Brain microvascular endothelial cell (primary cell): ENCODE results near the gene PINK1.

Source experiments
- DNase-seq: peaks from one replicate; pipeline ENCODE4 v3.0.0-alpha.2; 2020
- H3K27ac ChIP-seq: fragments of 250-450 bp; sonication (Bioruptor Pico); 2 replicates; pipeline ENCODE4 v1.5.1; 2020; ENCODE audit warnings: mild to moderate bottlenecking, moderate library complexity
- H3K27me3 ChIP-seq: fragments of 250-450 bp; sonication (Bioruptor Pico); replicated peaks from 2 replicates; pipeline ENCODE4 v1.5.1; 2020; ENCODE audit warnings: mild to moderate bottlenecking
- H3K36me3 ChIP-seq: fragments of 250-450 bp; sonication (Bioruptor Pico); replicated peaks from 2 replicates; pipeline ENCODE4 v1.5.1; 2020; ENCODE audit warnings: mild to moderate bottlenecking
- H3K4me3 ChIP-seq: 2 replicates; pipeline ENCODE4 v1.5.1; 2011; ENCODE audit warnings: low read depth, mild to moderate bottlenecking, control low read depth, low read length, moderate library complexity
- in situ Hi-C: cut with HindIII; loops from 2 replicates; pipeline ENCODE4 v1.10.0; 2017; ENCODE audit warnings: low sequenced_read_pairs, low pct_ligation_motif_present
- TF ChIP-seq, protein P1 (sequence below): IDR thresholded peaks from 2 replicates; pipeline ENCODE4 v1.5.1; 2011; ENCODE audit warnings: low read depth, mild to moderate bottlenecking, moderate library complexity, low read length, control low read depth, inconsistent platforms; ENCODE audit errors: missing control alignments

Gene PINK1

GRCh38 chr1:20614131-20614579, 19.1 kb upstream of the PINK1 start:
- H3K4me3 ChIP-seq = no peak overlapping the region
- no peaks in the 10 kb centered on the region for H3K27me3 ChIP-seq
- in situ Hi-C loops = no loop called here
- no peak for DNase-seq
- no peaks in the 10 kb centered on the region for H3K36me3 ChIP-seq
- H3K27ac ChIP-seq = no peak overlapping the region
- TF ChIP-seq, protein P1, sequence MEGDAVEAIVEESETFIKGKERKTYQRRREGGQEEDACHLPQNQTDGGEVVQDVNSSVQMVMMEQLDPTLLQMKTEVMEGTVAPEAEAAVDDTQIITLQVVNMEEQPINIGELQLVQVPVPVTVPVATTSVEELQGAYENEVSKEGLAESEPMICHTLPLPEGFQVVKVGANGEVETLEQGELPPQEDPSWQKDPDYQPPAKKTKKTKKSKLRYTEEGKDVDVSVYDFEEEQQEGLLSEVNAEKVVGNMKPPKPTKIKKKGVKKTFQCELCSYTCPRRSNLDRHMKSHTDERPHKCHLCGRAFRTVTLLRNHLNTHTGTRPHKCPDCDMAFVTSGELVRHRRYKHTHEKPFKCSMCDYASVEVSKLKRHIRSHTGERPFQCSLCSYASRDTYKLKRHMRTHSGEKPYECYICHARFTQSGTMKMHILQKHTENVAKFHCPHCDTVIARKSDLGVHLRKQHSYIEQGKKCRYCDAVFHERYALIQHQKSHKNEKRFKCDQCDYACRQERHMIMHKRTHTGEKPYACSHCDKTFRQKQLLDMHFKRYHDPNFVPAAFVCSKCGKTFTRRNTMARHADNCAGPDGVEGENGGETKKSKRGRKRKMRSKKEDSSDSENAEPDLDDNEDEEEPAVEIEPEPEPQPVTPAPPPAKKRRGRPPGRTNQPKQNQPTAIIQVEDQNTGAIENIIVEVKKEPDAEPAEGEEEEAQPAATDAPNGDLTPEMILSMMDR = no peak

DNA sequence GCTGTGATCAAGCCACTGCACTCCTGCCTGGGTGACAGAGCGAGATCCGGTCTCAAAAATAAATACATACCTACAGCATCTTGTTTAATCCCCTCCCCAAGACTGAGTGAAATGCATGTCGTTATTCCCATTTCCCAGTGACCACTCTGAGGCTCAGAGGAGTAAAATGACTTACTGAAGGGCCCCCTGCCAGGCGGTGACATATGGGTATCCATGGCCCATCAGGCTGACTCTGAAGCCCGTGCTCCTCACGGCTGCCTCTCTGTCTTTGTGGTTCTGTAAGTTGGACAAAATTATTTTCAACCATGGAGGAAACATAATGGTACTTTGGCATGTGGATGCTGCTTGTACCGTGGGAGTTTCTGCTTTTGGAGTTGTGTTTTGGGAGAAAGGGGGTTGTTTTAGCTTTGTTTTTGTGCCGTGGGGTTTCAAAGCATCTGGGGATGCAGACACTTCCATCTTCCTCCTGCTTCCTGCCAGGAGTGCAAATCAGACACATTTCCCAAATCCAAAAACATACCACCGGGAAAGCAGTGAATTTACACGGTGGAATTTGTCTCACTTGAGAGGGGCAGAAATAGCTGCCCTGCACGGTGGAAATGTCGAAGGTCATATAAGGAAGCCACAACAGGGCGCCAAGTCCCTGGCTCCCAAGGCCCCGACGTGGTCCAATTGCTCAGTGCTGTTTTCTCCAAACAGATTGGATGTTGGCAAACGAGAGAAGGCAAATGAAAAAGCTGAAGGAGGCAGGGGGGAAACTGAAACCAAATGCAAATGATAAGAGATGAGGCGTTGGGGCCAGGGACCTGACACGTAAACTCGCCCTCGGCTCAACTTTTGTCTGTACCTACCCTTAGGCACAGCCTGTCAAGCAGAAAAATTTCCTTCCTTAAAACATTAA, 17.1 kb upstream of the PINK1 start:
- TF ChIP-seq, protein P1 = no peak
- H3K4me3 ChIP-seq = no peak overlapping the region
- no peaks in the 10 kb centered on the region for H3K36me3 ChIP-seq
- in situ Hi-C loops = no loop called here
- H3K27me3 ChIP-seq = no peaks in the 10 kb centered on the region
- no peak for DNase-seq
- H3K27ac ChIP-seq = no peak overlapping the region

DNA sequence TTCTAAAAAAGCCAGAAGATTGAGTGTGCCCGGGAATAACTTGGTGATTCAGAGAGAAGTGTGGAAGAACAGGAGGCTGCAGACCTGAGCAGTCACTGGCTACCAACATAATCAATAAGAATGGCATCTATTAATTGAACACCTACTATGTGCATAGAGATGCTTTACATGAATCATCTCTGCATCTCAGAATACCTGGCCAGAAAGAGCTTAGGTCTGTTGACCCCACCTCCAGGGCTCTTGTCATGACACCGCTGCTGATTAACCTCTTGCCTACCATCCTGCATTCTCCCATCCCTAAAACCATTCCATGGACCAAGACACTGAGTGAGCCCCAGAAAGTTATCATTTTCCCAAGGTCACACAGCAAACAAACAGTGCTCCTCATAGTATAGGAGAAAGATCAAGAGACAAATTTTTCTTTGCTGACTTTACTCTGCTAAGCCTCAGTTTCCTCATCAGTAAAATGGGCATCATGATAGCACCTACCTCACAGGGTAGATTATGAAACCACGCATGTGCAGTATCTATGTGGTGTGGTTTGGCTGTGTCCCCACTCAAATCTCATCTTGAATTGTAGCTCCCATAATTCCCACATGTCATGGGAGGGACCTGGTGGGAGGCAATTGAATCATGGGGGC, 16.3 kb upstream of the PINK1 start:
- no peak overlapping the region for H3K4me3 ChIP-seq
- in situ Hi-C loops = no loop called here

DNA sequence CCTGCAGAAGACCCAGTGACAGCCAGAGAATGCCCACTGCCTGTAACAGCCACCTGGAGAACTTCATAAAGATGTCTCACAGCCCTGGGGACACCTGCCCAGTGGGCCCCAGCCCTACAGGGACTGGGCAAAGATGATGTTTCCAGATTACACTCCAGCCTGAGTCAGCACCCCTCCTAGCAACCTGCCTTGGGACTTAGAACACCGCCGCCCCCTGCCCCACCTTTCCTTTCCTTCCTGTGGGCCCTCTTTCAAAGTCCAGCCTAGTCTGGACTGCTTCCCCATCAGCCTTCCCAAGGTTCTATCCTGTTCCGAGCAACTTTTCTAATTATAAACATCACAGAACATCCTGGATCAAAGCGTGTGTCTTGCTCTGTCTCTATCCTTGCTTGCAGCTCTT, 14.7 kb upstream of the PINK1 start:
- Histone ChIP-seq H3K4me3 (no peak overlapping the region), H3K27me3 (no peaks in the 10 kb centered on the region), H3K27ac (no peak overlapping the region), H3K36me3 (no peaks in the 10 kb centered on the region)
- no peak for DNase-seq
- in situ Hi-C loops = no loop called here
- TF ChIP-seq, protein P1 = no peak

More for the DNA sequence above, 16.3 kb upstream of the PINK1 start:
- no peak for DNase-seq
- TF ChIP-seq, protein P1 = no peak
- H3K36me3 ChIP-seq = no peaks in the 10 kb centered on the region
- no peak overlapping the region for H3K27ac ChIP-seq
- H3K27me3 ChIP-seq = no peaks in the 10 kb centered on the region

DNA sequence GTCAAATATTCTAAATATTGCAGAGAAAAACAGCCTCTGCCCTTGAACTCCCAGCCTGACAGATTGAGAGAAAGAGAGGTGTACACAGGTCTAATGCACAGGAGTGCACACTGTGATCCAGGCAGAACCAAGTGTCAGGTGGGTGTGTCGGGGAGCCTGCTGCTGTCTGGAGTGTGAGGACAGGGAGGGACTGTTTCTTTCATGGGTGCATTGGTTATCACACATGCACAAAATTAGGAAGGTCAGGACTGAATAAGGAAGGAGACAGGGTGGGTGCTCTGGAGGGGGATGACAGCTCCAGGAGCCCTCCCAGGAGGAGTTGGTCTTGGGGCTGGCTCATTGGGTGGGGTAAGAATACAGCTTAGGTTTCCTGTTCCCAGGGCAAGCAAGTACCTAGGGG, 13.3 kb upstream of the PINK1 start:
- Histone ChIP-seq H3K4me3 (no peak overlapping the region), H3K36me3 (no peaks in the 10 kb centered on the region), H3K27ac (no peak overlapping the region), H3K27me3 (no peaks in the 10 kb centered on the region)
- no peak for DNase-seq
- TF ChIP-seq, protein P1 = no peak
- in situ Hi-C loops = no loop called here
